NCI-H146 treated with DMSO at 0.1 percent for 48 hours (cell line): ENCODE results near the gene CAB39.

ENCODE experiments used
- DNase-seq: peaks from one replicate; lab custom pipeline; 2025; ENCODE audit not compliant: unreplicated experiment; lab: John Stamatoyannopoulos, UW

CAB39 gene

DNA sequence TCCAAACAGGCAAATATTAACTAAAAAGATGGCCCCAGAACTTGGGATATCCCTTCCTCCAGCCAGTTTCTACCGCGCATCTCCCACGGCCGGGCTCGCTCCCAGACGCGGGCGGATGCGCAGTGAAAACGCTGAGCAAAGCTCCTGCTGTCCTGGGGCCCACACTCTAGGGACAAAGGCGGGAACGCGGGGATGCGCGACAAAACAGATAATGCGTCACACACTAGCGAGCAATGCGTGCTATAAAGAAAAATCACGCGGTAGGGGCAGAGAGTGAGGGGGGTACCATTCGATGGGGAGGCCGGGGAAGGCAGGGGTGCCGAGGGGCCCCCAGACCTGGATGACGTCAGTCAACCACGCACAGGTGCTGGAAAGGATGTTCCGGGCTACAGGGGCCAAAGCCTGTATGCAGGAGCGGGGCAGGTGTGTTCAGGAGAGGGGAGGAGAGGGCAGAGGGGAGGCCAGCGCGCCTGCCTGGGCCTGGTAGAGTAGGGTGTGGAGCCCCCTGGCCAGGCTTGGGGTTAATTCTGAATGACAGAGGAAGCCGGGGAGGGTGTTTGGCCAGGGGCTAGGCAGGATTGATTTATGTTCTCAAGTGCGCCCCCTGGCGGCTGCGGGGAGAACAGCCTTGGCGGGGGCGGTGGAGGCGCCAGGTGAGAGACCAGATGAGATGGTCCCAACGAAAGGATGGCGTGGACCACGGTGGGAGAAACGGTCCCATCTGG lies 137.2 kb downstream of the CAB39 start:
- DNase-seq = no peak

DNA sequence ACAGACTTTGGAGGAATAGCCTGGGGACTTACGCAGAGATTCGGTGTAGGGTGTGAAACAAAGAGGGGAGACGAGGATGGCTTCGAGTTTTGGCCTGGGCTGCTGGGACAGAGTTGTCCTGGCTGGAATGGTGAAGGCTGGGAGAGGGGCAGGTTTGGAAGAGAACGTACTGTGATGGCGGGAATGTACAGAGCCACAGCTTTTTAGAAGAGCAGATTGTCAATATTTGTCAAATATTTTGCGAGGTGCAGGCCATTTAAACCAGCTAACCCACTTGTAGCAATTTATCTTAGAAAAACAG lies 137.7 kb downstream of the CAB39 start:
- no peak for DNase-seq

DNA sequence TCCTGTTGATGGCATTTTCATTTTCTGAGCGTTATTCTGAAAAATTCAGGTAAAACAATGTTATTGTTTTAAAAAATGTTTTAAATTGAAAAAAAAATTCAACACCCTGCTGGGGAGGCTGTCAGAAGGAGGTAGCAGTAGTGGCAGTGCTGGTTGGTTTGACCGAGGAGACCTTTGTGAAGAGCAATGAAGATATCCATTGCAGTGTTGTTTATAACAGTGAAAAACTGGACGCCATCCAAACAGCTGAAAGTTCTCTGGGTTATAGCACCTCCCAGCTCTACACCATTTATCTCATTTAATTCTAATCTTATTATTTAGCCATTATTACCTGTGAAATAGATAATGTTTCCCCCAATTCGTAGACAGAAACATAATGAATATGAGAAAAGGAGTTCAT lies 139.5 kb downstream of the CAB39 start:
- no peak for DNase-seq

DNA sequence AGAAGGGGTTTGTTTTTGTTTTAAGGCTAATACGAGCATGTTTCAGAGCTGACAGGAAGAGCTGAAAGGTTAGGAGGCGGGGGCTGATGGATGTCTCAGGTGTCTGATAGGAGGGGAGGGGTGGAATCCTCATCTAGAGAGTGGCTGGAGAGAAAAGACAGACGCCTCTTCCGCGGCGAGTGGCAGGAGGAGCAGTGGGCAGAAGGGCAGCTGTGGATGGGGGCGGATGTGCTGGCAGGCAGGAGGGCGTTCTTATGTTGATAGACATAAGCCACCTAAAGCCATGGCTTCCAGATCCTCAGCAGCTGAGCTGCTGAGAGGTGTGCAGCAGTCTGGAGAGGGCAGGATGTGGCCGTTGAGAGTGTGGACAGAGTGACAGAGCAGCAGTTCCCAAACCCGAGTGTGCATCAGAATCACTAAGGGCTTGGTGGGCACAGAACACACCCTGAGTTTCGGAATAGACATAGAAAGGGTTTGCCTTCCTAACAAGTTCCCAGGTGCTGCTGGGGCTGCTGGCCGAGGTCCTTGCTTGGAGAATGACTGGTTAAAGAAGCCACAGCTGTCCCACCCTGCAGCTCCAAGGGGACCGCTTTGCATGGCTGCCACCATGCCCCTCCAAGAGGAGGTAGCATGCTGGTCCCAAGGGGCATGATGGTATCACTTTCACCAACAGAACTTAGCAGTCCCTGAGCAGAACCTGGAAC lies 149.1 kb downstream of the CAB39 start:
- peak; percentile 9 for DNase-seq

DNA sequence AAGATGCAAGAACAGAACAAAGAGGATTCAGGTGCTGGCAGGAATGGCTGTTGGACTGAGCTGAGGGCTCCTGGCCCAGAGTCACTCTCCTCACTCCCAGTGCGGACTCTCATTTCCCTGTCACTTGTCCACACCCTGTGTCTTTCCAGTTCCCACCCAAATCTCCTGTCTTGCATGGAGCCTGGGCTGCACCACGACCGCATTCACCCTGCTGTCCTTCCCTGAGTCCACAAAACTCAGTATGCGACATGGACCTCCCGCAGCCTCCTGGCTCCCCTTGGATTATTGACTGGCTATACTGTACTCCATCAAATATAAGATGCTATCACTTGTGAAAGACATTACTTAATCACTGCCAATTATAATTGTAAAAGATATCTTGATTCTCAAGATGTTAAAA lies 149.7 kb downstream of the CAB39 start:
- DNase-seq = no peak

DNA sequence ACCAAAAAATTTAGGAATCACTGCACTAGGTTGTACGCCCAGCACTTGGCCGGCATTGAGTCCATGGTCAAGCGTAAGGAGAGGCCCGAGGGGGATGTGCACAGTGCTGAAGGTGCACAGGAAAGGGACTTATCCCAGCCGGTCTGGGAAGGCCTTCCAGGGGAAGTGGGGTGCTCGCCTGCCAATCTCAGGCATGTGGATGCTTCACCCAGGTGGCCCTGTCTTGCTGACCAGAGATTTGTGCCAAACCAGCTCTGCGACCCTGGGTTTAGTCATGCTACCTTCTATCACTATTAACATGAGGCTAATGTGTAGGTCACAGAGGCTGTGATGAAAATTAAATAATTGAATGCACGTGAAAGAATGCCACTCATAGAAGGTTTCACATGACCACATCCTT lies 150.4 kb downstream of the CAB39 start:
- no peak for DNase-seq

DNA sequence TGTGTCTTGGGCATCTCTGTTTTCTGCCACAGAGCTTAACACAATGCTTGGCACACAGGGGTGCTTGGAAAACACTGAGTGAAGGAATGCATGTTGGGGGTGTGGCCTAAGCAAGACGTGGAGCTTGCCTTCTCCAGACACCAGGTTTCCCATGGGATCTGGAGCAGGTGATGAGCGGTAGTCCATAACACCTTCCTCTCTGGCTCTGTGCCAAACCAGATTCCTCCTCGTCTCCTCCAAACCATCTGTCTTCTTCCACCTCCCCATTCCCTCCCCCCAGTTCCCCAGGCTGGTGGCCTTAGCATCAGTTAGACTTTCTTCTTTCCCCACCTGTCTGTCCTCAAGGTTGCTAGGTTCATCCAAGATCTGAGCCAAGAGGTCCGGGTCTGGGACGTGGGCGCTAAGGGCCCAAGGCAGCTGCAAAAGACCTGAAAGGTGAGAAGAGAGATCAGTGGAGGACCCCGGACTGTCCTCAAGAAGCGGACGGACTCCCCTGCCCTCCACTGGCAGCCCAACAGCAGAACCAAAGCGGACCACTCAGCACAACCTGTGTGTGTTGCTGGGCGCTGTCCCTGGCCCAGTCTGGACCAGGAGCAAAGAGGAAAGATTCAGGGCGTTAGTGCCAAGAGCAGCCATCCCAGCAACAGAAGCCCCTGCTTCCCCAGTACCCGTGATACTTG lies 150.9 kb downstream of the CAB39 start:
- no peak for DNase-seq

DNA sequence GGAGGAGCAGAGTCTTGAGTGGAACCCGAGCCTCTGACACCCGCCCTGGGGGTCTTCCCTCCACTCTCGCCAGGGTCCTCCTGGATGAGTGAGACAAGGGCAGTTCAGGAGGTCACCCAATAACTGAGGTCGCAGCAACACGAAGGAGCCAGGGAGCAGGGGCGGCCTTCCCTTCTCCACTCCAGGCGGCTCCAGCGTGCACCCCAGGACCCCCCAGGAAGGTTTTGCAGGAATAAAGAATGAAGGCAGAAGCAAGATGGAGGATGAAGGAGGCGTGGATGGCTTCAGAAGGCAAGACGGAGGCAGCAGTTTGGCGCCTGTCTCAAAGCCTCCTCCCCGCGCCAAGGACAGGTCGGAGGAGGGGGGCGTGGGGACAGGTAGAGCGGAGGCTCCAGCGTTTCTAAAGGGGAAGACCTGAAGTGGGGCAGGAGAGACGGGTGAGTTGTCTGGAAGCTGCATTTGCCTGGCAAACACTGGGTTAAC lies 151.5 kb downstream of the CAB39 start:
- DNase-seq = no peak

DNA sequence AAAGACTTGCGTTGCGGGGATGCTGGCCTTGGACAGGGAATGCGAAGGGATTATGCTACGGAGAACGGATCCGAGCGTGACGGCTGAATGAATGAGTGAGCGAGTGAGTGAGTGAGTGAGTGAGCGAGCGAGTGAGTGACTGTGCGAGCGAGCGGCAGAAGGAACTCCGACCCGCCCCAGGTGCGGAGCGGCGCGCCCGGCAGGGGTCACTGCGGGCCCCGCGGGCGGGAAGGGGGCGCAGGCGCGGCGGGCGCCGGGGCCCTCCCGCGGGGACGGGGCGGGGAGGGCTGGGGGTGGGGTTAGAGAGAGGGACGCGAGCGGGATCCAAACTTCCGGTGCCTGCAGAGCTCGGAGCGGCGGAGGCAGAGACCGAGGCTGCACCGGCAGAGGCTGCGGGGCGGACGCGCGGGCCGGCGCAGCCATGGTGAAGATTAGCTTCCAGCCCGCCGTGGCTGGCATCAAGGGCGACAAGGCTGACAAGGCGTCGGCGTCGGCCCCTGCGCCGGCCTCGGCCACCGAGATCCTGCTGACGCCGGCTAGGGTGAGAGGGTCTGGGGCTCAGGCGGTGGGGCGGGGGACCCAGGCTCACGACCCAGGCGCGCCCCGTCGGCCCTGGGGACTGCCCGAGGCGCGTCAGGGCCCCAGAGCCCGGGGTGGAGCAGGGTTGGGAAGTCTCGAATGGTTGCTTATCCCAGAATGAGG lies 152.1 kb downstream of the CAB39 start, which contains the start of gene ITM2C:
Gene ITM2C (plus strand): TSS at position 338 of the 702 bp plus-strand sequence. CDS start 84 bp downstream, at position 422.
- DNase-seq = peak; percentile 12

DNA sequence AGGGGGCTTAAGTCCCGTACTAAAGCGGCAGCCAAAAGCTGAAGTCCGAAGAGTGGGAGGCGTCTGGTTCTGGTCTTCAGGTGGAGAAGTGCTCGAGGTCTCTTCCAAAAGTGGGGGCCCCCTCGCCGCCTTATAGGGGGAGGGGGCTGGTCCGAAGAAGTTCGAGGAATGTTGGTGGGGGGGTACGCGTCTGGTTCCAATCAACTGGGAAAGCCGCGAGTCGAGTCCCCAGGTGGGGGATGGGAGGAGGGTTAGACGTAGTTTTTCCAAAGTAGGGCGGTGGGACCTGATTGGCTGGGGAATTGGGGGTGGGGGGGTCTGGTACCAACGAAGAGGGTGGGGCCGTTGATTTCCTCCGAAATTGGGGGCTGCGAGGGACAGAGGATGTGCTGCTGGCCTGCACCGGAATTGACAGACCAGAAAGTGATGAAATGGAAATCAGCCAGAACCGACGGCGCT lies 152.7 kb downstream of the CAB39 start:
- DNase-seq = no peak

DNA sequence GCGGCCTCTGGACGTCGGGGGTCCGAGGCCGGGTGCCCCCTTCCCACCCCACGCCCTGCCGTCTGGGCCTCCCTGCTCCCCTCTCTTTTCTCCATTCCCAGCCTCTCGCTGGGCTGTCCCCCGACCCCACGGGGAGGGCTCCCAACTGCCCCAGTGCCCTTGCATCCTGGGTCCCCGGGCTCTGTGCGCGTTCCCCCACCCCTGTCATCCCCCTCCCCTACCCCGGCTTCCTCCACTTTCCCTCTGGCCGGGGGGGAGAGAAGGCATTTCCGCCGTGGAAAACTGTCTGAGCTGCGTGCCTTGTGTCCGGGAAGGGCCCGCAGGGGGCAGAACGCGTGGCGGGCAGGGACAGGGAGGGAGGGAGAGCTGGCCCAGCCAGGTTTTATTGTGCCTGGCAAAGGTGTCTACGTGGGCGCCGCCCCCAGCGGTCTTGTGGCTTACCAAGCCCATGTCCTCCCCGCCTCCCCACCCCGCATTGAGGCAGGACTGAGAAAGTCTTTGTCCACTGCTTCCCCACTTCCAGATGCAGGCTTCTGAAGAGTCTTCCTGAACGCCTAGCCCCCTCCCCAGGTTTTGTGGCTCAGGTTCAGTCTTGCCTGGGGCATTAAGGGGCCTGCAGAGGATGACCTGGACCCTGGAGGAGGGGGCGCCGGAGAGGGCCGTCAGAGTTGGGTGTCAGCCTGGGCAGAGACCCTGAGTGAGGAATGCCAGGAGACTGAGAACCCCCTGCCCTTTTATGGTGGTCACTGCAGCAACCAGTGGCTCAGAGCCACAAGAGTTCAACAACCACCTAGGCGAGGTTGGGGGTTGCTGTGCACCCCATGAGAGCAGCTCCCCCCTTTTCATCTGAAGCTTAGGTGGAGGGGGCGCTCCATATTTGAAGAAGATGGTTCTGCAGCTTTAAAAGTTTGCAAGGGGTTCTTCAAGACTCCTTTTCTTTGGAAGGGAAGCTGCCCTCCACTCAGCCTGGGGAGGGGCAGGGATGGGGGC lies 153.4 kb downstream of the CAB39 start:
- no peak for DNase-seq

DNA sequence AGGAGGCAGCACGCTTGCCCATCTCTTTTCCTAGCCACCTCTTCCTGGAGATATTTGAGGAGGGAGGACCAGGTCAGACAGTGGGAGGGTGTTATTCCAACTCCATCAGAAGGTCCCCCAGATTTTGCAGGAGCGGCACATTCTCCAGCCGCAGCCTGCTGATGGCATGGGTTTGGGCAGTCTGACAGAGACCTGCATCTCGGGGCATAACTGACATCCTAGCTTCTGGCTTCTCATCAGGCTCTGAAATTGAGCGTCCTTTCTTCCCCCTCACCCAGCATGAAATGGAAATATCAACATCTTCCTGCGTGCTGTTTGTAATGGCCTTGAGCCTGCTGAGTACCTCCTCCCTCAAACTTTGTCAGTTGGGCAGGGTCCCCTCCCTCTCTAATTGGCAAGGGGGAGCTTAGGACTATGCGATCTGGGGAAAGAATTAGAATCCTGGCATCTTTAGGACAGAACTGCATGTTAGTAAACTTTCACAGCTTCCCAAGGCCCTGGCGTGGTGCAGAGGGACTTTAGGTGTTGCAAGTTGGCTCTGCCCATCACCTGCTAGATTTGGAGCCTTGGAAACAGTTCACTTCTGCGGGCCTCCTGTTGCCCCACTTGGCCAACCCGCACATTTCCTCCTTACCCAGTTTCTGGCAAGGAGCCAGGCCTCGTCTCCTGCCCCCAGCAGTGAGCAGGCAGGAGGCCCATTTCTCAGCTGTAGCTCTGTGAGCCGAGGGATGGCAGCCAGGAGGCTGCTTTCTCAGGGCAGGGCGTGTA lies 154.3 kb downstream of the CAB39 start:
- DNase-seq = no peak

DNA sequence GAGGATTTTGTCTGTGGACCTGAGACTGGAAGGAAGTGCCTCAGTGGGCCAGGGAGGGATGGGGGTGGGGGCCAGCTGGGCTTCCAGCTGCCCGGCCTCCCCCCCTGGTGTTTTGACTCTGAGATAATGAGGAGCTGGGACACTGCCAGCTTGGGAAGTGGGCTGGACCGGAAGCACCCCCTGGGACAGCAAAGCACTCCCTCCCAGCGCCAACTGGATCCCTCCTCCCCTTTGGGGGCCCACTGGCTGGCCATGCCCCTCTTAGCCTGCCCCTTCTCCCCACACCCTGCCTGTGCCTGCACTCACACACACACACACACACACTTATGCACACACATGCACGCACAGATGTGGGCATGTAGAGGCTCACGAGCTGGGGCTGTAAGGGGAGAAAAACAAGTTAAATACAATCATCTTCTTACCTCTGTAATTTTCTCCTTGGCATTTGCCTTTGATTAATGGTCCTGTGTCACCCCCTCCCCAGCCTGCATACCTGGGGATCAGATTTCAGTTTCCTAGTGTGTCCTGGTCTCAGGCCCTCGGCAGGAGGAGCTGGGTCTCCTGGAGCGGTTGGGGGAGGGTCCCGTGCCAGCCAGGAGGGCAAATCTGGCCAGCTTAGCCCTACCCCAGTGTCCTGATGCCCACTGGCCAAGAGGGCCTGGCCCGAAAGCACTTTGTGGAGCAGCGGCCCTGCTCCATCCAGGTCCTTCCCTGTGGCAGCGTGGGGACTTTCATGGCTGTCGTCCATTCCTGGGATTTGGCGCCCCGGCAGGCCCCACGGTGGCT lies 155.7 kb downstream of the CAB39 start:
- no peak for DNase-seq

DNA sequence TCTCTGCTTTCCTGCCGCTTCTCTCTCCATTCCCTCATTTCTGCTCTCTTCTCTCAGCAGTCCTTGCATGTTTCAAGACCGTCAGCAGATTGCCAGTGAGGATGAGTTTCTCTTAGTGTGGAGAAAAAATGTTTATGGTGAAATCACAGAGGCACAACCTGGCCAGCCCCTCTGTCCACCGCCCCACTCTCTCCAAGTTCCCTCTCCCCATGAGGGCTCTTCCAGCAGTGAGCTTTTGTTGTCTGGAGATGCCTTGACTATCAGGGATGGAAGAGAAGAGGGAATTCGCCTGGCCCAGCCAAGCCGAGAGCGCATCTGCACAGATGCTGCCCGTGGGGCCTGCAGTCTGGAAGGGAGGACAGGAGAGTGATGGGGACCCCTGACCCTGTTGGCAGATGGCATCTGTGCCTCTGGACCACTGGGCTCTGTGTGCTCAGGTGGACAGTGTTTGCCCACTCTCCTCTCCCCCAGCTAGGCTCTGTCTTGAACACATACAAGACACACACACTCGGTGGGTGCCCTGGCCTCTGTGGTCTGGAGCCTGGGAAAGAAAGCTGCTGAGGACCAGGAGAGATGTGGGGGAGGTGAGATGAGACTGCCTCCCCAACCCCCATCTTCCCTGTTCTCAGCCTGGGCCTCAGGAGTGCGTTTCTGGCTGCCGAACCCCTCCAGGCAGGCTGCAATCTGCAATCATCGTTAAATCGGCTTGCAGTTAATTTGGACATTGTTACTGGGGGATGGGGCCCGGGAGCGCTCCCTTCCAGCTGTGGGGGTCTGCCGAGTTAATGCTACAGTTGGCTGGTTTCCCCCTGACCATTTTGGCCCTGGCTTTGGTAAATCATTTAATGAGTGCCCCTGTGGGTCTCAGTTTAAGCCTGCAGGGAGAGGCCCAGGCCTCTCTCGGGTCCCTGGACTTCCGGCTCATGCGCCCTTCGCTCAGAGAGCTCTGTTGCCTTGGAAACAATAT lies 156.6 kb downstream of the CAB39 start:
- no peak for DNase-seq

DNA sequence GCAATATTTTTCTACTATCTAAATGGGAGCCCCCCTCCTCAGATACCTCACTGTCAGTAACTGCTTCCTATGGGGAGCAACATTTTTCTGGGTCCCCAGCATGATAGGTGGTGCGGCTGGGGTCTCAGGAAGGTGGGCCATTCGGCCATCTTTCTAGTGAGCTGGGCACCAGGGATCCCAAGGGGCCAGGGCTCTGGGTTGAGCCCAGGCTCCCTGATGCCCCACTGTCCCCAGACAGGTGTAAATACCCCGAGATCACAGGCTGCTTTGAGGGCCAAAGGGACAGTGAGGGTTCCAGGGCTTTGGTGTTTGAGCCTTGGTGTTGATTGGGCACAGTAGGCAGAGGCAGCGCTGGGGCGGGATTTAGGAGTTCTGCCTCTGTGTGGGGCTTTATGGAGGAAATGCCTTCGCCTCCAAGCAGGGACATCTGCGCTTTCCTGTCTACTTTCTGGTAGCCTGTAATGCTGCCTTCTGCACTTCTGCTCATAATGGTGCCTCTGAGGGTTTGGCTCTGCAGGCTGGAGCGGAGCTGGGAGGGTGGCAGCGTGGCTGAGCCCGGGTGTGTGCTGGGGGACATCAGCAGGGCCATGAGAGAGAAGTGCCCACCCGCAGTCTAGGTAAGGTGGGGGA lies 157.4 kb downstream of the CAB39 start:
- no peak for DNase-seq
